OCI-LY7 (cell line): ENCODE measurements around the gene MACF1.

Experiments used
- EZH2phosphoT487 ChIP-seq: fragments of 200-600 bp; sonication (generic); IDR thresholded peaks from 2 replicates; pipeline ENCODE4 v1.6.1; 2018; ENCODE audit warnings: low read depth, borderline replicate concordance, mild to moderate bottlenecking, mixed run types, antibody characterized with exemption, low read length, moderate library complexity, mixed read lengths
- TF ChIP-seq, protein P1 (sequence below): fragments of 200-600 bp; sonication (generic); conservative IDR thresholded peaks from 2 replicates; pipeline ENCODE4 v1.5.1; 2014; ENCODE audit warnings: mild to moderate bottlenecking, antibody characterized with exemption, low read length, moderate library complexity, mixed read lengths

DNA sequence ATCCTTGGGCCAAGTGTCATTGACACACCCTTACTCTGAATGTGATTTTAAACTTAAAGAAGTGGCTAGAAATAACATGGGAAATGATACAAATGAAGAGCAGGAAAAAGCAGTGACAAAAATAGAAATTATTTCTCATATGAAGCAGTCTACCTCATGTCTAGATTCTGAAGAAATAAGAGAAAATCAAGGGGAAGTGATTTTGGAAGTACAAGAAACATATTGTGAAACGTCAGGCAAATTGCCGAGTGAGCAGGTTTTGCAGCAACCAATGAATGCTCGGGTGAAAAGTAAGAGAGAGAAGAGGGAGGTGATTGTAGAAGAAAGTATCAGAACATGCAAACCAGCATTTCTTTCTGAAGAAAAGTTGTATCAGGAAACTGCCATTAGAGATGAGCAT lies 130.7 kb downstream of the MACF1 start:
- TF ChIP-seq, protein P1, sequence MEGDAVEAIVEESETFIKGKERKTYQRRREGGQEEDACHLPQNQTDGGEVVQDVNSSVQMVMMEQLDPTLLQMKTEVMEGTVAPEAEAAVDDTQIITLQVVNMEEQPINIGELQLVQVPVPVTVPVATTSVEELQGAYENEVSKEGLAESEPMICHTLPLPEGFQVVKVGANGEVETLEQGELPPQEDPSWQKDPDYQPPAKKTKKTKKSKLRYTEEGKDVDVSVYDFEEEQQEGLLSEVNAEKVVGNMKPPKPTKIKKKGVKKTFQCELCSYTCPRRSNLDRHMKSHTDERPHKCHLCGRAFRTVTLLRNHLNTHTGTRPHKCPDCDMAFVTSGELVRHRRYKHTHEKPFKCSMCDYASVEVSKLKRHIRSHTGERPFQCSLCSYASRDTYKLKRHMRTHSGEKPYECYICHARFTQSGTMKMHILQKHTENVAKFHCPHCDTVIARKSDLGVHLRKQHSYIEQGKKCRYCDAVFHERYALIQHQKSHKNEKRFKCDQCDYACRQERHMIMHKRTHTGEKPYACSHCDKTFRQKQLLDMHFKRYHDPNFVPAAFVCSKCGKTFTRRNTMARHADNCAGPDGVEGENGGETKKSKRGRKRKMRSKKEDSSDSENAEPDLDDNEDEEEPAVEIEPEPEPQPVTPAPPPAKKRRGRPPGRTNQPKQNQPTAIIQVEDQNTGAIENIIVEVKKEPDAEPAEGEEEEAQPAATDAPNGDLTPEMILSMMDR, result no peak
- TF ChIP-seq EZH2phosphoT487, result no peak
